HUDEP-2 (cell line): ENCODE measurements around the gene LARP4B.

ENCODE experiments used
- DNase-seq, 76 experiments: peaks; one replicate each; lab custom pipeline; 2025; ENCODE audit not compliant: unreplicated experiment in 76 of 76; lab: John Stamatoyannopoulos, UW

LARP4B gene

GRCh38 chr10:927131-927530, 4.4 kb downstream of the LARP4B start:
- no peak for DNase-seq

DNA sequence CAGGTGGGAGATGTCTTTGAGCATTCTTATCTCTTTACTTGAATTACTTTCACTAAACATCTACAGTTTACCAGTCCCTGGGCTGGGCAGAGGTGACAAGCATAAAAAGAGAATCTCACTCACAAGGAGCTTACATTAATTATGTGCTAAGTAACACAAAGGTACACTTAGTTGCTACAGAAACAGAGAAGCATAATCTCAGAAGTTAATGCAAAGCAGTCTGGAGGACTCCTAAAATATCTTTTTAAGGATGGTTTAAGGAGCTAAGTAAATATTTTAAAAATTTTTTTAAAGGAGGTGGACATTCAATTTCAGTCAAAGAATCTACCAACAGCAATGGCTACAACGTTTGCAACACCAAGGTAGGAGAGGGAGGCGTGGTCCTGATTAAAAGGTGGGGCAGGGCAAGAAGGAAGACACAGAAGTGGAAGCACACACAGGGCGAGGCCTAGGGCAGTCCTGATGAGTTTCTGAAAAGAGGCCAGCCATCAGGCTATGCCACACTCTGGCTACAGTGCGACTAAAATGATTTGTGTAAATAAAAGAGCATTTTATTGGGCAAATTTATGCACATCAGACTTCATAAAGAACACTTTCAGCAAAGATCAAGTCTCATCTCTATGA, 5.3 kb downstream of the LARP4B start:
- peak in 3 of 76 experiments; percentile 9 to 10 (median 10) for DNase-seq

GRCh38 chr10:924524-924859, 7.0 kb downstream of the LARP4B start:
- DNase-seq = no peak

GRCh38 chr10:923844-924523, 7.5 kb downstream of the LARP4B start:
- DNase-seq = no peak

GRCh38 chr10:921471-922414, 9.8 kb downstream of the LARP4B start:
- peak in 1 of 76 experiments; percentile 22 for DNase-seq

GRCh38 chr10:920450-920849, 11.1 kb downstream of the LARP4B start:
- DNase-seq = no peak

DNA sequence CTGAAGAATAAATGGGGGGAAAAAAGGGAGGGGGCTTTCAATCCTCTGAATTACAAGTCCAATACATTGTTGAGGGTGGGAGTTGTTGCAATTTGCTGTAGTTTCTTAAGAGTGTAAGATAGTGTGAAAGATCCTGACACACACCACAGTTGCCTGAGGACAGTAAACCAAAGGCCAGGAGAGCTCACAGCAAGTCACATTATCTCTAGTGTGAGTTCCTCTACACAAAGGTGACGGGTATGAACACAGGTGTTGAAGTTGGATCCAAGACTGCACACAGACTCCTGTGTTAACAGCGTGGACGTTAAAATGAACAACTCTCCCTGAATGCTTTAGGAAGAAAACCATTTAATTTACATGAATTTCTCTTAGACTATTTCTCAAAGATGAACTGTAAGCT, 12.0 kb downstream of the LARP4B start:
- DNase-seq = no peak

DNA sequence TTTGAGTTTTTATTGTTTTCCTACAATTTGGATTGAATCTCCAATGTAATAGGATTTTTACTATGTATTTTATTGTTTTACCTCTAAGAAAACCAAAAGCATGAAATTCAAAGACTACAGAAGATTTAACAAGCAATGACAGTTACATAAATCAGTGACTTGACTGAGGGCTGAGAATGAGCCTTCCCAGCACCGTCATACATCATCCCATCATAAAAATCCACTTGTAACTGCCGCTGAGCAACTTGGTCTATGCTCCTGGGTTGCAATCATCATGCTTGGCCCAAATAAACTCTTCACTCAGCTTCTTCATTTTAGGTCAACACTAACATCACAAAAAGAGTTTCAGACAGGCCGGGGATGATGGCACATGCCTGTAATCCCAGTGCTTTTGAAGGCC, 13.5 kb downstream of the LARP4B start:
- DNase-seq = no peak

- no peak for DNase-seq
These were observed 14.1 kb downstream of the LARP4B start for GRCh38 chr10:917416-917720.

DNA sequence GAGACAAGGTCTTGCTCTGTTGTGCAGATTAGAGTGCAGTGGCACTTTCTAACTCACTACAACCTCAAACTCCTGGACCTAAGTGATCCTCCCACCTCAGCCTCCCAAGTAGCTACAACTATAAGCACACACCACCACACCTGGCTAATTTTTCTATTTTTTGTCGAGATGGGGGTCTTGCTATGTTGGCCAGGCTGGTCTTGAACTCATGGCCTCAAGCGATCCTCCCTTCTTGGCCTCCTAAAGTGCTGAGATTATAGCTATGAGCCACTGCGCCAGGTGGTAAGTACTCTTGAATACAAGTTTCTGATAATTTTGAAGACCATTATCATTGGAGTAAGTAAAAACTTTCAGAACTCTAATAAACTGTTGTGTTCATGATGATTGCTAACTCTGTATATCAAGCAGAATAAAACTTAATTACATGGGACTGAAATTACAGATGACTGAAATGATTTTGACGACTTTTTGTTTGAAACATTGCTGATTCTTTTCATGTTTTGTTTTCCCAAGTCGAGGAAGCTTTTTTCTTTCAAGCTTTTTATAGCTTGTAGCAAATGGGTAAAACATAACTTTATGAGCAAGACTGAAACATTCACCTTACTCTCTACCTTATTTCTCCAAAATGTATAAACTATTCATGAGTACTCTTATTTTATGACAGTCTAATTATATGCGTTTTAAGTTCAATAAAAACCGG, 14.6 kb downstream of the LARP4B start:
- DNase-seq = no peak

DNA sequence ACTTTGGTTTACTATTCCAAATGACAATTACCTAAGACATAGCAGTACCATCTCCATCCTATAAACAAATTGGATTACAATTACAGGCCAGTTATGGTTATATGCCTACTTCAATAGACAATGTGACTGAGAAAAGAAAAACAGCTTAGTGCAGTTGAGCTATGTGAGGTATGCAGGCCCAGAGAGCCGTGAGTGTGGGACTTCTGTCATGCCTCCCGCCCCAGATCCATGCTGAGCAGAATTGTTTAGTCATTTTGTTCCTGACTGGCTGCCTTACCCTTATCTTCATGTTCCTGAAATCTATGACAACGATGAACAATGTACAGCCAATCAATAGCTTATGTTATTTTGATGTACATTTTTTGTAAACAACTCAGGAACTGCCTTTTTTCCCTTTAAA, 21.7 kb downstream of the LARP4B start:
- DNase-seq = no peak

- DNase-seq = no peak
These were observed 25.5 kb downstream of the LARP4B start for GRCh38 chr10:905972-906371.

GRCh38 chr10:905503-905902, 26.0 kb downstream of the LARP4B start:
- no peak for DNase-seq

- no peak for DNase-seq
These were observed 27.1 kb downstream of the LARP4B start for GRCh38 chr10:904403-904802.

- DNase-seq = no peak
These were observed 33.4 kb downstream of the LARP4B start for GRCh38 chr10:898141-898540.

DNA sequence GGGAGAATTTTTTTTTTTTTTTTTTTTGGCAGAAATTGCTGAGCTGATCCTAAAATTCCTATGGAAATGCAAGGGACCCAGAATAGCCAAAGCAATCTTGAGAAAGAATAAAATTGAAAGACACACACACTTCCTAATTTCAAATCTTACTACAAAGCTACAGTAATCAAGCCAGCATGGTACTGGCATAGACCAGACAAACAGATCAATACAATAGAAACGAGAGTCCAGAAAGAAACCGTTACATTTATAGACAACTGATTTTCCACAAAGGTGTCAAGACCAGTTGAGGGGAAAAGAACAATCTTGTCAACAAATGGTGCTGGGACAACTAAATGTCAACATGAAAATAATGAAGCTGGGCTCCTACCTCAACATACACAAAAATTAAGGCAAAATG, 34.5 kb downstream of the LARP4B start:
- no peak for DNase-seq

DNA sequence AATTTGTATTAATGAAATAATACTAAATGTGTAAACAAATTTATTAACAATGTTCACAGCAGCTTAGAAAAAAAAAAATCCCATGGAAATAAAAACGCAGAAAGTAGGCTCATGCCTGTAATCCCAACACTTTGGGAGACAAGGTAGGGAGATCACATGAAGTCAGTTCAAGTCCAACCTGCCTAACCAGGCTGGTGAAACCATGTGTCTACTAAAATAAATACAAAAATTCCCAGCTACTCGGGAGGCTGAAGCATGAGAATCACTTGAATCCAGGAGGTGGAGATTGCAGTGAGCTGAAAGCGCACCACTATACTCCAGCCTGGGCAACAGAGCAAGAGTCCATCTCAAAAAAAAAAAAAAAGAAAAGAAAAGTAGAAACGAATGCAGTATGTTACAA, 36.2 kb downstream of the LARP4B start:
- no peak for DNase-seq

- DNase-seq = no peak
These were observed 52.6 kb downstream of the LARP4B start for GRCh38 chr10:878895-879294.

GRCh38 chr10:878333-878759, 53.2 kb downstream of the LARP4B start:
- DNase-seq = no peak

GRCh38 chr10:876438-876837, 55.1 kb downstream of the LARP4B start:
- DNase-seq = peak in 2 of 76 experiments; percentile 6 to 9

- no peak for DNase-seq
These were observed 58.5 kb downstream of the LARP4B start for GRCh38 chr10:873020-873419.
